HepG2 (cell line): ENCODE results near the gene MRPL20. TPM values are rescaled to one million over a fixed set of nuclear protein-coding genes. Genes with fewer than 3 reads are reported as not detected.

Source experiments
- AGO2 ChIP-seq: fragments of 200-400 bp; formaldehyde crosslinking; optimal IDR thresholded peaks from 2 replicates; pipeline ENCODE3; 2017; ENCODE audit warnings: mild to moderate bottlenecking, low read depth, low read length, moderate library complexity
- ETV5 ChIP-seq: IDR thresholded peaks from 2 replicates; pipeline ENCODE4 v1.6.1; 2018; ENCODE audit warnings: missing biosample characterization, missing genetic modification reagents, inconsistent platforms, borderline replicate concordance
- FOSL2 ChIP-seq: sonication (generic); formaldehyde crosslinking; IDR thresholded peaks from 2 replicates; pipeline ENCODE4 v1.4.0; 2020; ENCODE audit warnings: missing genetic modification reagents
- HNRNPK ChIP-seq: fragments of 200-400 bp; formaldehyde crosslinking; IDR thresholded peaks from 2 replicates; pipeline ENCODE4 v1.6.1; 2018; ENCODE audit warnings: low read length, low read depth, moderate library complexity, mild to moderate bottlenecking; ENCODE audit not compliant: poor library complexity, severe bottlenecking
- KAT2B ChIP-seq: fragments of 150-350 bp; IDR thresholded peaks from 2 replicates; pipeline ENCODE4 v1.6.1; 2014; ENCODE audit warnings: low read depth, low read length, borderline replicate concordance
- KMT2A ChIP-seq: sonication (generic); formaldehyde crosslinking; IDR thresholded peaks from 2 replicates; pipeline ENCODE4 v1.4.0; 2020; ENCODE audit warnings: missing genetic modification reagents
- MEIS1 ChIP-seq: sonication (generic); formaldehyde crosslinking; IDR thresholded peaks from 2 replicates; pipeline ENCODE4 v1.9.0; 2021; ENCODE audit warnings: mild to moderate bottlenecking, missing genetic modification reagents, moderate library complexity, borderline replicate concordance
- NFYB ChIP-seq: sonication (generic); formaldehyde crosslinking; IDR thresholded peaks from 2 replicates; pipeline ENCODE4 v1.4.0; 2020; ENCODE audit warnings: missing genetic modification reagents
- SALL1 ChIP-seq: sonication (generic); formaldehyde crosslinking; IDR thresholded peaks from 2 replicates; pipeline ENCODE4 v1.8.0; 2022; ENCODE audit warnings: mild to moderate bottlenecking, missing genetic modification reagents
- SIN3A ChIP-seq: IDR thresholded peaks from 2 replicates; pipeline ENCODE4 v1.6.1; 2011; ENCODE audit warnings: low read depth, mild to moderate bottlenecking, control low read depth, low read length, borderline replicate concordance
- SPEN ChIP-seq: sonication (generic); formaldehyde crosslinking; IDR thresholded peaks from 2 replicates; pipeline ENCODE4 v1.5.1; 2020; ENCODE audit warnings: low read depth, mild to moderate bottlenecking, missing genetic modification reagents
- ZFP36 ChIP-seq: fragments of 150-350 bp; IDR thresholded peaks from 2 replicates; pipeline ENCODE4 v1.6.1; 2018; ENCODE audit warnings: borderline replicate concordance, low read length, low read depth; ENCODE audit not compliant: partially characterized antibody
- ZNF136 ChIP-seq: sonication (generic); formaldehyde crosslinking; IDR thresholded peaks from 2 replicates; pipeline ENCODE4 v1.8.1; 2022; ENCODE audit warnings: low read depth, mild to moderate bottlenecking, moderate library complexity, missing genetic modification reagents
- ZNF143 ChIP-seq: sonication (generic); formaldehyde crosslinking; IDR thresholded peaks from 2 replicates; pipeline ENCODE4 v1.4.0; 2020; ENCODE audit warnings: missing genetic modification reagents
- ZNF331 ChIP-seq: sonication (generic); formaldehyde crosslinking; IDR thresholded peaks from 2 replicates; pipeline ENCODE4 v1.4.0; 2020; ENCODE audit warnings: missing genetic modification reagents
- ZNF343 ChIP-seq: sonication (generic); formaldehyde crosslinking; IDR thresholded peaks from 2 replicates; pipeline ENCODE4 v1.4.0; 2020; ENCODE audit warnings: mild to moderate bottlenecking, missing genetic modification reagents
- ZNF761 ChIP-seq: sonication (generic); formaldehyde crosslinking; conservative IDR thresholded peaks from 2 replicates; pipeline ENCODE4 v1.4.0; 2020; ENCODE audit warnings: mild to moderate bottlenecking, missing genetic modification reagents
- polyA plus RNA-seq, 8 experiments: library from polyadenylated mRNA; depleted of rRNA in 3 of 8; stranded (reverse) in 7 of 8; unstranded in 1 of 8; fragments of >200 nt; fragmentation: Illumina TruSeq in 4 of 8; extraction: Trizol in 4 of 8; gene quantifications; 2 replicates each; pipeline versions ENCODE4 v1.2.1 to v1.2.3, GENCODE V29; 2011 to 2016; ENCODE audit warnings: low read depth in 4 of 8, missing spikeins in 1 of 8, mixed read lengths in 1 of 8; ENCODE audit not compliant: insufficient read depth in 1 of 8
- total RNA-seq, 5 experiments: library from RNA; depleted of rRNA; stranded (reverse); fragments of >200 nt; fragmentation: Illumina TruSeq; extraction: Trizol; gene quantifications; 2 replicates each; pipeline ENCODE4 v1.2.3, GENCODE V29; 2016; ENCODE audit warnings: low read depth in 1 of 5
- TF ChIP-seq, protein P1 (sequence below): sonication (generic); formaldehyde crosslinking; IDR thresholded peaks from 2 replicates; pipeline ENCODE4 v1.4.0; 2020; ENCODE audit warnings: missing genetic modification reagents, borderline replicate concordance
- TF ChIP-seq, protein P2 (sequence below): sonication (generic); formaldehyde crosslinking; IDR thresholded peaks from 2 replicates; pipeline ENCODE4 v1.8.0; 2022; ENCODE audit warnings: missing genetic modification reagents, mild to moderate bottlenecking, borderline replicate concordance
- TF ChIP-seq, protein P3 (sequence below): sonication (generic); formaldehyde crosslinking; IDR thresholded peaks from 2 replicates; pipeline ENCODE4 v1.4.0; 2020; ENCODE audit warnings: missing genetic modification reagents, borderline replicate concordance
- TF ChIP-seq, protein P4 (sequence below): sonication (generic); formaldehyde crosslinking; IDR thresholded peaks from 2 replicates; pipeline ENCODE4 v1.5.0; 2020; ENCODE audit warnings: missing genetic modification reagents
- TF ChIP-seq, protein P5 (sequence below): sonication (generic); formaldehyde crosslinking; IDR thresholded peaks from 2 replicates; pipeline ENCODE4 v1.5.1; 2020; ENCODE audit warnings: missing genetic modification reagents, mild to moderate bottlenecking, borderline replicate concordance

The MRPL20 gene
- total and polyA plus RNA-seq, 2 of the 13 experiments (the other 11 are each of a cell fraction or from before 2014, with no cell fraction given): 59.2 to 127 TPM

- TF ChIP-seq, protein P1, sequence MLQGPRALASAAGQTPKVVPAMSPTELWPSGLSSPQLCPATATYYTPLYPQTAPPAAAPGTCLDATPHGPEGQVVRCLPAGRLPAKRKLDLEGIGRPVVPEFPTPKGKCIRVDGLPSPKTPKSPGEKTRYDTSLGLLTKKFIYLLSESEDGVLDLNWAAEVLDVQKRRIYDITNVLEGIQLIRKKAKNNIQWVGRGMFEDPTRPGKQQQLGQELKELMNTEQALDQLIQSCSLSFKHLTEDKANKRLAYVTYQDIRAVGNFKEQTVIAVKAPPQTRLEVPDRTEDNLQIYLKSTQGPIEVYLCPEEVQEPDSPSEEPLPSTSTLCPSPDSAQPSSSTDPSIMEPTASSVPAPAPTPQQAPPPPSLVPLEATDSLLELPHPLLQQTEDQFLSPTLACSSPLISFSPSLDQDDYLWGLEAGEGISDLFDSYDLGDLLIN (CRISPR knock-in tag): no peak
- TF ChIP-seq ZNF331 (CRISPR knock-in tag) (no peak; the same call in 1 of the 2 replicates), SALL1 (CRISPR knock-in tag) (no peak; the same call in 1 of the 2 replicates), ZNF143 (no peak), AGO2 (no peak), ZNF343 (CRISPR knock-in tag) (no peak), MEIS1 (0 out of 2 replicates have a peak, but pooled peaks have one; percentile 33), SIN3A (no peak), ZNF761 (no peak), KMT2A (CRISPR knock-in tag) (no peak), ETV5 (CRISPR knock-in tag) (peak; percentile 33; the same call in 1 of the 2 replicates), KAT2B (no peak), SPEN (peak; percentile 65), HNRNPK (no peak), ZFP36 (no peak), FOSL2 (CRISPR knock-in tag) (0 out of 2 replicates have a peak, but pooled peaks have one; percentile 7), ZNF136 (CRISPR knock-in tag) (no peak), NFYB (no peak)
- TF ChIP-seq, protein P2, sequence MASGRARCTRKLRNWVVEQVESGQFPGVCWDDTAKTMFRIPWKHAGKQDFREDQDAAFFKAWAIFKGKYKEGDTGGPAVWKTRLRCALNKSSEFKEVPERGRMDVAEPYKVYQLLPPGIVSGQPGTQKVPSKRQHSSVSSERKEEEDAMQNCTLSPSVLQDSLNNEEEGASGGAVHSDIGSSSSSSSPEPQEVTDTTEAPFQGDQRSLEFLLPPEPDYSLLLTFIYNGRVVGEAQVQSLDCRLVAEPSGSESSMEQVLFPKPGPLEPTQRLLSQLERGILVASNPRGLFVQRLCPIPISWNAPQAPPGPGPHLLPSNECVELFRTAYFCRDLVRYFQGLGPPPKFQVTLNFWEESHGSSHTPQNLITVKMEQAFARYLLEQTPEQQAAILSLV: 0 out of 2 replicates have a peak, but pooled peaks have one; percentile 37
- TF ChIP-seq, protein P3, sequence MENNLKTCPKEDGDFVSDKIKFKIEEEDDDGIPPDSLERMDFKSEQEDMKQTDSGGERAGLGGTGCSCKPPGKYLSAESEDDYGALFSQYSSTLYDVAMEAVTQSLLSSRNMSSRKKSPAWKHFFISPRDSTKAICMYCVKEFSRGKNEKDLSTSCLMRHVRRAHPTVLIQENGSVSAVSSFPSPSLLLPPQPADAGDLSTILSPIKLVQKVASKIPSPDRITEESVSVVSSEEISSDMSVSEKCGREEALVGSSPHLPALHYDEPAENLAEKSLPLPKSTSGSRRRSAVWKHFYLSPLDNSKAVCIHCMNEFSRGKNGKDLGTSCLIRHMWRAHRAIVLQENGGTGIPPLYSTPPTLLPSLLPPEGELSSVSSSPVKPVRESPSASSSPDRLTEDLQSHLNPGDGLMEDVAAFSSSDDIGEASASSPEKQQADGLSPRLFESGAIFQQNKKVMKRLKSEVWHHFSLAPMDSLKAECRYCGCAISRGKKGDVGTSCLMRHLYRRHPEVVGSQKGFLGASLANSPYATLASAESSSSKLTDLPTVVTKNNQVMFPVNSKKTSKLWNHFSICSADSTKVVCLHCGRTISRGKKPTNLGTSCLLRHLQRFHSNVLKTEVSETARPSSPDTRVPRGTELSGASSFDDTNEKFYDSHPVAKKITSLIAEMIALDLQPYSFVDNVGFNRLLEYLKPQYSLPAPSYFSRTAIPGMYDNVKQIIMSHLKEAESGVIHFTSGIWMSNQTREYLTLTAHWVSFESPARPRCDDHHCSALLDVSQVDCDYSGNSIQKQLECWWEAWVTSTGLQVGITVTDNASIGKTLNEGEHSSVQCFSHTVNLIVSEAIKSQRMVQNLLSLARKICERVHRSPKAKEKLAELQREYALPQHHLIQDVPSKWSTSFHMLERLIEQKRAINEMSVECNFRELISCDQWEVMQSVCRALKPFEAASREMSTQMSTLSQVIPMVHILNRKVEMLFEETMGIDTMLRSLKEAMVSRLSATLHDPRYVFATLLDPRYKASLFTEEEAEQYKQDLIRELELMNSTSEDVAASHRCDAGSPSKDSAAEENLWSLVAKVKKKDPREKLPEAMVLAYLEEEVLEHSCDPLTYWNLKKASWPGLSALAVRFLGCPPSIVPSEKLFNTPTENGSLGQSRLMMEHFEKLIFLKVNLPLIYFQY (CRISPR knock-in tag): no peak
- TF ChIP-seq, protein P4, sequence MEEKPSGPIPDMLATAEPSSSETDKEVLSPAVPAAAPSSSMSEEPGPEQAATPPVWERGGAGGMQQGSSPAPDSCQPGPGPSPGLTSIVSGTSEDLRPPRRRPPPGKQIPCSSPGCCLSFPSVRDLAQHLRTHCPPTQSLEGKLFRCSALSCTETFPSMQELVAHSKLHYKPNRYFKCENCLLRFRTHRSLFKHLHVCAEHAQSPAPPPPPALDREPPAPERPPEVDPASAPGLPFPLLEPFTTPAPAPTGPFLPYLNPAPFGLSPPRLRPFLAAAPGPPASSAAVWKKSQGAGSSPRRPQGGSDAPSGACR (CRISPR knock-in tag): no peak
- TF ChIP-seq, protein P5, sequence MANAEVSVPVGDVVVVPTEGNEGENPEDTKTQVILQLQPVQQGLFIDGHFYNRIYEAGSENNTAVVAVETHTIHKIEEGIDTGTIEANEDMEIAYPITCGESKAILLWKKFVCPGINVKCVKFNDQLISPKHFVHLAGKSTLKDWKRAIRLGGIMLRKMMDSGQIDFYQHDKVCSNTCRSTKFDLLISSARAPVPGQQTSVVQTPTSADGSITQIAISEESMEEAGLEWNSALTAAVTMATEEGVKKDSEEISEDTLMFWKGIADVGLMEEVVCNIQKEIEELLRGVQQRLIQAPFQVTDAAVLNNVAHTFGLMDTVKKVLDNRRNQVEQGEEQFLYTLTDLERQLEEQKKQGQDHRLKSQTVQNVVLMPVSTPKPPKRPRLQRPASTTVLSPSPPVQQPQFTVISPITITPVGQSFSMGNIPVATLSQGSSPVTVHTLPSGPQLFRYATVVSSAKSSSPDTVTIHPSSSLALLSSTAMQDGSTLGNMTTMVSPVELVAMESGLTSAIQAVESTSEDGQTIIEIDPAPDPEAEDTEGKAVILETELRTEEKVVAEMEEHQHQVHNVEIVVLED: no peak
These were observed 45.1 kb downstream of the MRPL20 start (continued) for GRCh38 chr1:1361982-1362423.
